Spleen (tissue), 11 donors: ENCODE data around the gene ATF6. TPM values are rescaled to one million over a fixed set of nuclear protein-coding genes. Genes with fewer than 3 reads are reported as not detected.

Experiments used
- DNase-seq: peaks from one replicate; pipeline ENCODE4 v3.0.0-alpha.2; 2020
- H3K27ac ChIP-seq, 8 donors: fragments of 200-600 bp; sonication (generic) in 7 of 8; 1 replicate in 4 of 8; 2 replicates in 4 of 8; pipeline versions ENCODE4 v1.5.0 to v1.8.0; 2016 to 2021; ENCODE audit warnings: inconsistent platforms in 4 of 8, mild to moderate bottlenecking in 4 of 8, moderate library complexity in 1 of 8
- H3K27me3 ChIP-seq, 7 donors: fragments of 200-600 bp; sonication (generic) in 6 of 7; replicated peaks in 1 of 7; 1 replicate in 4 of 7; 2 replicates in 3 of 7; pipeline versions ENCODE4 v1.5.0 to v1.8.0; 2016 to 2021; ENCODE audit warnings: inconsistent platforms in 3 of 7, mild to moderate bottlenecking in 1 of 7
- H3K36me3 ChIP-seq, 6 donors: fragments of 200-600 bp; sonication (generic) in 5 of 6; 1 replicate in 4 of 6; 2 replicates in 2 of 6; pipeline versions ENCODE4 v1.5.0 to v1.8.0; 2016 to 2021; ENCODE audit warnings: inconsistent platforms in 2 of 6
- H3K4me1 ChIP-seq, 6 donors: fragments of 200-600 bp; sonication (generic) in 5 of 6; 1 replicate in 3 of 6; 2 replicates in 3 of 6; pipeline versions ENCODE4 v1.5.0 to v1.8.0; 2016 to 2021; ENCODE audit warnings: inconsistent platforms in 3 of 6
- H3K4me3 ChIP-seq, 8 donors: fragments of 200-600 bp; sonication (generic) in 7 of 8; 1 replicate in 4 of 8; 2 replicates in 4 of 8; pipeline versions ENCODE4 v1.5.0 to v1.8.0; 2016 to 2021; ENCODE audit warnings: inconsistent platforms in 4 of 8, mild to moderate bottlenecking in 4 of 8, moderate library complexity in 2 of 8
- H3K9me3 ChIP-seq, 8 donors: fragments of 200-600 bp; sonication (generic) in 7 of 8; 1 replicate in 4 of 8; 2 replicates in 4 of 8; pipeline versions ENCODE4 v1.5.0 to v1.8.0; 2016 to 2021; ENCODE audit warnings: inconsistent platforms in 4 of 8
- POLR2A ChIP-seq, 3 donors: fragments of 450-650 bp; IDR thresholded peaks; one replicate each; pipeline ENCODE4 v1.5.1; 2017; ENCODE audit warnings: antibody characterized with exemption in 3 of 3, mild to moderate bottlenecking in 1 of 3
- POLR2AphosphoS5 ChIP-seq, 3 donors: sonication (generic); formaldehyde crosslinking; IDR thresholded peaks; one replicate each; pipeline ENCODE4 v1.5.1; 2017; ENCODE audit warnings: antibody characterized with exemption in 3 of 3
- WGBS, 5 donors: extraction: QIAGEN DNeasy Blood & Tissue Kit in 3 of 5; methylation state at CpG; one replicate each; pipeline versions ENCODE4 v1.1.5 to v1.1.7; 2013 to 2018; 5-methylcytosine and 5-hydroxymethylcytosine counted together
- intact Hi-C: fragments of 100-400 bp; cut with DNase I; formaldehyde crosslinking; loops from one replicate; pipeline ENCODE4 v1.15.0; 2023; ENCODE audit warnings: low total_unique reads
- polyA plus RNA-seq, 3 donors: library from polyadenylated mRNA; stranded (reverse); fragments of 200-250 nt; gene quantifications; one replicate each; pipeline ENCODE4 v1.2.1, GENCODE V29; 2013
- total RNA-seq, 7 donors: library from RNA; depleted of rRNA in 3 of 7; stranded (reverse); fragments of >200 nt in 3 of 7; fragmentation: NEBNext Ultra II Directional in 4 of 7; extraction: Animal tissue kit (Norgen Biotek cat#: 25700) in 4 of 7; gene quantifications; one replicate each; pipeline versions ENCODE4 v1.1.0 to v1.2.1, GENCODE V29; 2016 to 2021
- TF ChIP-seq, protein P1 (sequence below), 11 experiments: fragments of 200-600 bp in 7 of 11; fragments of 450-650 bp in 4 of 11; sonication (generic) in 4 of 11; IDR thresholded peaks in 8 of 11; conservative IDR thresholded peaks in 3 of 11; 1 replicate in 7 of 11; 2 replicates in 4 of 11; pipeline versions ENCODE4 v1.4.0 to v1.8.0; 2016 to 2021; ENCODE audit warnings: antibody characterized with exemption in 11 of 11, inconsistent platforms in 4 of 11, mild to moderate bottlenecking in 1 of 11
- donor health status: healthy with polysubstance abuse.
- donor health status: DM: no; HTN: no; CAD: no; lungs with moderate emphysema.
- donor health status: DM: no; HTN: no; CAD: no.
- donor health status: Bipolar disorder and iron deficiency.
- donor health status: healthy.
- donor health status: DM: no; HTN: no; CAD: no.
- donor health status: DM: yes; HTN: yes; CAD: no.

ATF6 gene
- total and polyA plus RNA-seq, 10 donors = 2.5 to 46.8 (median 33.0) TPM

DNA sequence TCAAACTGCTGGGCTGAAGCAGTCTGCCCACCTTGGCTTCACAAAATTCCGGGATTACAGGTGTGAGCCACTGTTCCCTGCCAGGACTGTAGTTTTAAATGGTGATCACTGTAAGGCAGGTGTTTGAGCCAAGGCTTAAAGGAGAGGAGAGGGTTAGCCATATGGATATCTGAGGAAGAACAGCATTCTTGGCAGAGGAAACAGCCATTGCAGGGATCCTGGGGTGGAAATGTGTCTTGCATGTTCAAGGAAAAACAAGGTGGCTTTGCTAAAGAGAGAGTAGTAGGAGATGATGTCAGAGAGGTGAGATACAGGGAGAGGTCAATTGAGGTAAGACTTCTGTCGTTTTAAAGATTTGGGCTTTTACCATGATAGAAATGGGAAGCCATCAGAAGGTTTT, 73.5 kb downstream of the ATF6 start:
- no peak for TF ChIP-seq POLR2AphosphoS5 (IDR thresholded peaks at IDR 0.05)
- TF ChIP-seq POLR2A (IDR thresholded peaks at IDR 0.05) = no peak
- DNase-seq = no peak
- H3K36me3 ChIP-seq = peaks cover 0 to 90% (median 11%) of the 10 kb centered on the region in 6 donors
- H3K27ac ChIP-seq = no peak overlapping the region
- intact Hi-C loops = no loop called here
- H3K4me3 ChIP-seq = no peak overlapping the region
- H3K9me3 ChIP-seq = no peaks in the 10 kb centered on the region
- H3K27me3 ChIP-seq = no peaks in the 10 kb centered on the region
- H3K4me1 ChIP-seq = no peaks in the 10 kb centered on the region
- WGBS, 5 donors = 81 to 98% (median 91%) methylated on average over 1 to 2 of the region's 2 CpGs

- DNase-seq = no peak
- 96 to 98% (median 98%) methylated on average over 1 of the region's 1 CpG for WGBS, 5 donors
- TF ChIP-seq, protein P1, sequence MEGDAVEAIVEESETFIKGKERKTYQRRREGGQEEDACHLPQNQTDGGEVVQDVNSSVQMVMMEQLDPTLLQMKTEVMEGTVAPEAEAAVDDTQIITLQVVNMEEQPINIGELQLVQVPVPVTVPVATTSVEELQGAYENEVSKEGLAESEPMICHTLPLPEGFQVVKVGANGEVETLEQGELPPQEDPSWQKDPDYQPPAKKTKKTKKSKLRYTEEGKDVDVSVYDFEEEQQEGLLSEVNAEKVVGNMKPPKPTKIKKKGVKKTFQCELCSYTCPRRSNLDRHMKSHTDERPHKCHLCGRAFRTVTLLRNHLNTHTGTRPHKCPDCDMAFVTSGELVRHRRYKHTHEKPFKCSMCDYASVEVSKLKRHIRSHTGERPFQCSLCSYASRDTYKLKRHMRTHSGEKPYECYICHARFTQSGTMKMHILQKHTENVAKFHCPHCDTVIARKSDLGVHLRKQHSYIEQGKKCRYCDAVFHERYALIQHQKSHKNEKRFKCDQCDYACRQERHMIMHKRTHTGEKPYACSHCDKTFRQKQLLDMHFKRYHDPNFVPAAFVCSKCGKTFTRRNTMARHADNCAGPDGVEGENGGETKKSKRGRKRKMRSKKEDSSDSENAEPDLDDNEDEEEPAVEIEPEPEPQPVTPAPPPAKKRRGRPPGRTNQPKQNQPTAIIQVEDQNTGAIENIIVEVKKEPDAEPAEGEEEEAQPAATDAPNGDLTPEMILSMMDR (IDR thresholded peaks at IDR 0.05 in 8 of 11, conservative IDR thresholded peaks at IDR 0.05 in 3 of 11) = no peak
- TF ChIP-seq POLR2A (IDR thresholded peaks at IDR 0.05) (no peak), POLR2AphosphoS5 (IDR thresholded peaks at IDR 0.05) (no peak)
Measured at GRCh38 chr1:161840363-161840762, 74.2 kb downstream of the ATF6 start.

DNA sequence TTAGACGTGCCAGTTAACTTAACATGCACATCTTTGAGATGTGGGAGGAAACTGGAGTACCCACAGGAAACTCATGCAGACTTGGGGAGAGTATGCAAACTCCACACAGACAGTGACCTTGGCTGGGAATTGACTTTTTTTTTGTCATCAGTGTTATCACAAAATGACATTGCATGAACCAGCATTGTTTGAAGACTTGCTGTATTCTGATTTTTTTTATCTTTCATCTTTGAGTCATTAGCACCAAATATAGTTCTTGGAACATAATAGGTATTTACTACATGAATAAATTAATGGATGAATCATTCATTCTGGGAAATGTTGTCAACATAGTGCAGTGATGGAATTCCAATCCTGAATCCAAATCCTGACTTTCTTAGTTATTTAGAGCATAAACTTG, 77.0 kb downstream of the ATF6 start:
- Histone ChIP-seq H3K4me1 (no peaks in the 10 kb centered on the region), H3K36me3 (peaks cover 0 to 95% (median 18%) of the 10 kb centered on the region in 6 donors), H3K27me3 (no peaks in the 10 kb centered on the region), H3K4me3 (no peak overlapping the region), H3K9me3 (no peaks in the 10 kb centered on the region), H3K27ac (no peak overlapping the region)
- DNase-seq = no peak
- intact Hi-C loops = no loop called here
- TF ChIP-seq POLR2A (IDR thresholded peaks at IDR 0.05) (no peak), POLR2AphosphoS5 (IDR thresholded peaks at IDR 0.05) (no peak)
- TF ChIP-seq, protein P1 (IDR thresholded peaks at IDR 0.05 in 8 of 11, conservative IDR thresholded peaks at IDR 0.05 in 3 of 11) = no peak
- 13 to 29% (median 19%) methylated on average over 1 of the region's 1 CpG for WGBS, 5 donors

More at GRCh38 chr1:161840363-161840762, 74.2 kb downstream of the ATF6 start:
- H3K4me3 ChIP-seq = no peak overlapping the region
- peaks cover 0 to 93% (median 11%) of the 10 kb centered on the region in 6 donors for H3K36me3 ChIP-seq
- no peaks in the 10 kb centered on the region for H3K27me3 ChIP-seq
- H3K27ac ChIP-seq = no peak overlapping the region
- intact Hi-C loops = no loop called here
- H3K4me1 ChIP-seq = no peaks in the 10 kb centered on the region
- H3K9me3 ChIP-seq = no peaks in the 10 kb centered on the region

- Histone ChIP-seq H3K27me3 (no peaks in the 10 kb centered on the region), H3K36me3 (peaks cover 0 to 95% (median 24%) of the 10 kb centered on the region in 6 donors), H3K27ac (no peak overlapping the region), H3K9me3 (no peaks in the 10 kb centered on the region), H3K4me3 (no peak overlapping the region), H3K4me1 (no peaks in the 10 kb centered on the region)
- no peak for TF ChIP-seq POLR2A (IDR thresholded peaks at IDR 0.05)
- no peak for TF ChIP-seq POLR2AphosphoS5 (IDR thresholded peaks at IDR 0.05)
- TF ChIP-seq, protein P1 (IDR thresholded peaks at IDR 0.05 in 8 of 11, conservative IDR thresholded peaks at IDR 0.05 in 3 of 11) = no peak
- no peak for DNase-seq
- intact Hi-C loops = no loop called here
Measured at GRCh38 chr1:161844696-161845095, 78.6 kb downstream of the ATF6 start.

DNA sequence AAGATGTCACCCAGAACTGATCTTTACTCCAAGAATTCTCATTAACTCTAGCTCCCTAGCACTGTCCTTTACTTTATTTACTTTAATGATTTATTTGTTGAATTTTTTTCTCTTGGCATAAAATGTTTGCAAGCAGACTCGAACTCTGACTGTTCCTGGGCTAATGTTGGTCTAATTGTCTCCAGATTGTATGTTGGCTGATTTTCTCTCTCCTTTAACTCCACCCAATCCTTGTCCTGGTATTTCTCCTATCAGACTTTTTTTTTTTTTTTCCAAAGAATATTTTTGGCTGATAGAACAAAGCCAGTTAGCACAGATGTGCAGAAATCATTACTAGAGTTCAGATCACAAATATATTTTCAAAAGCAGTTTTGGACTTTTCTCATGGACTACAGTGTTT, 82.6 kb downstream of the ATF6 start:
- Histone ChIP-seq H3K4me3 (no peak overlapping the region), H3K27ac (no peak overlapping the region)
- TF ChIP-seq, protein P1 (IDR thresholded peaks at IDR 0.05 in 8 of 11, conservative IDR thresholded peaks at IDR 0.05 in 3 of 11) = no peak
- TF ChIP-seq POLR2A (IDR thresholded peaks at IDR 0.05) = no peak
- no peak for TF ChIP-seq POLR2AphosphoS5 (IDR thresholded peaks at IDR 0.05)

More for the DNA sequence above, 82.6 kb downstream of the ATF6 start:
- Histone ChIP-seq H3K36me3 (peaks cover 0 to 98% (median 40%) of the 10 kb centered on the region in 6 donors), H3K27me3 (no peaks in the 10 kb centered on the region), H3K4me1 (no peaks in the 10 kb centered on the region), H3K9me3 (no peaks in the 10 kb centered on the region)
- DNase-seq = no peak
- 81 to 98% (median 92%) methylated on average over 1 of the region's 1 CpG for WGBS, 5 donors
- intact Hi-C loops = no loop called here
